Stimulated activated CD8-positive, alpha-beta memory T cell treated with anti-CD3 and anti-CD28 coated beads, Interleukin-15, amount 100 ng/mL, for 1 hour (primary cell): ENCODE data around the gene ANKK1.

Experiments
- DNase-seq: peaks from one replicate; pipeline ENCODE4 v3.0.0-alpha.2; 2020; ENCODE audit warnings: low read depth

The ANKK1 gene

DNA sequence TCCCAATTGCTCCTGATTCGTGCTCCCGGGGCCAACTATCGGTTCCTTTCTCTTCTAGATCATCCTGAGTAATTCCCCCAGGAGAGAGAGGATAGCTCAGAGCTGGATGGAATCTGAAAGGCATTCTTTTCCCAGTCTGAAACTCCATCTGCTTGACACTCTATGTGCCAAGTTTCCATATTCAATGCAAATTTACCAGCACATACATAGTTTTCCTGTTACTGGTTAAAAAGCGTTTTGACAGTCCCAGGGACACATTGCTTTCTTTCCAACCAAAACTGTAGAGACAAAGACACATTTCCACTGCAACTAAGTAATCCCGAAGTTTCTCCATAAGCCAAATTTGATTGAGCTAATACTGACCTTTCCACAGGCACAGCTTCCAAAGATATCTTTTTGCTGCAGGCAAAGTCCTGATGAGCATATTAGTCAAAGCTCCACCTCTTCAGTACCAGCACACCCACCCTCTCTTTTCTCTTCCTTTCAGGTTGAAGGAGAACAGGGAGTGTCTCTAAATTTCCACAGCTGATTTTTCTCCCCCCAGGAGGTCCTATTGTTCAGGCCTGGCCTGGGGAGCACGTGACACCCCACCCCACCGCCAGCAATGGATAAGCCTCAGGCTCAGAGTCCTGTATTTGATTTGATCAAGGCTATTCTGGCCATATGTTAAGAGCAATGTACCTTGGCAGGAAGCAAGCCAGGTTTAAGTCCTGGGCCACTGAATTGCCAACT lies 9.7 kb upstream of the ANKK1 start:
- no peak for DNase-seq

GRCh38 chr11:113378692-113379091 lies 8.9 kb upstream of the ANKK1 start:
- DNase-seq = no peak

DNA sequence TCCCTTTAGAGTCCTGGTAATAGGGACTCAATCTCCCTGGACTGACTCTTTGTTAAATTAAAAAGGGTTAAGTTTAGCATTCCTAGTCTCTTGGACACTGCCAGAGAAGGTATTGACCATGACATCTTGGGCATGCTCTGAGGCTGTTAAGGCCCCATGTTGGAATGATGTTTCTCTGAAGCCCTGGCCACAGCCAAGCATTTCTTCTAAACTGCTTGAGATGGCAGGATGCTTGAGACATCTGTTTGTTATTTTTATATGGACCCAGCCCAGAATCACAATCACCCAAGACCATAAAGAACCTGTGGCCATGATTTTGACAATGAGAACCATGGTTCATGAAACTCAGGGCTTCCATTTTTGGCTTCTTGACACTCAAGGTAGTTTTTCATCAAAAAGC lies 5.5 kb upstream of the ANKK1 start:
- DNase-seq = no peak

GRCh38 chr11:113384551-113384950 lies 3.0 kb upstream of the ANKK1 start:
- DNase-seq = no peak

- no peak for DNase-seq
These were observed 1.8 kb upstream of the ANKK1 start for GRCh38 chr11:113385749-113386148.

- no peak for DNase-seq
These were observed 713 bp upstream of the ANKK1 start for GRCh38 chr11:113386866-113387265.

GRCh38 chr11:113389272-113389671 lies 1.7 kb downstream of the ANKK1 start:
- DNase-seq = no peak

DNA sequence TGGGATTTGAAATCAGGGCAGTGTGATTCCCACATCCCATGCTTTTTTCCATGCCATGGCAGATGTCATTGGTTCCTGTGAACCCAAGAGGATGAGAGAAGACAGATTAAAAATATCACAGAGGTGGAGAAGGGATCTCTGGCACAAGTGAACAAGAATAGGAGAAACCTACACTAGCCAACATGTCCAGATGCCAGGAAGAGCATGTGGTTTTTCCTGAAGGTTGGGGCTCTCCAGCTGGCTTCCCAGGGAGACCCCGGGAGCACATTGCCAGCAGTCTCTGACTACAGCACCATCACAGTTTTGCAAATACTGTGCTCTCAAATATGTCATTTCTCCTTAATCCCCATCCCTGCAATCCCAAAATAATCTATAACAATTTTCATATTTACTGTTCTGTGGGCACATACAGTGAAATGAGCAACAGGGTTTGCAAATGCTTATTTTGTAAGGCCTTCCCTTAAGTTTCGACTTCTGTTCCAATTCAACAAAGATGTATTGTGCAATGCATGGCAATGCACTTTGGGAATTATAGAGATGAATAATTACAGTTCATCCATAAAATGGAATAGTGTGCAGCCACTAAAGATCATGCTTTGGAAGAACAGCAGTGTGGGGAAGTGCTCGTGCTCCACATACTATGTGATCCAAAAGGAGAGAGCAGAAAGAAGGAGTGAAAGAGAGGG lies 4.8 kb downstream of the ANKK1 start:
- DNase-seq = no peak

DNA sequence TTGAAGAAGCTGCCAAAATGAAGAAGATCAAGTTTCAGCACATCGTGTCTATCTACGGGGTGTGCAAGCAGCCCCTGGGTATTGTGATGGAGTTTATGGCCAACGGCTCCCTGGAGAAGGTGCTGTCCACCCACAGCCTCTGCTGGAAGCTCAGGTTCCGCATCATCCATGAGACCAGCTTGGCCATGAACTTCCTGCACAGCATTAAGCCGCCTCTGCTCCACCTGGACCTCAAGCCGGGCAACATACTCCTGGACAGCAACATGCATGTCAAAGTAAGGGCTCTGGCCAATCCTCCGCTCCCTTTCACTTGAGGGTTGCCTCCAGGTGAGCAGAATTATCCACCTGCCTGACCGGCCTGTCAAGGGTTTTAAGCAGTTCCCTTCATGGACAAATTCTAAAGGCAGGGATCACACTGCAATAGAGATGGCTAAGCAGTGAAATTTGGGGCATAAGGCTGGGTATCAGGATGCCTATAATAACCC lies 6.0 kb downstream of the ANKK1 start:
- no peak for DNase-seq

- DNase-seq = no peak
These were observed 7.3 kb downstream of the ANKK1 start for GRCh38 chr11:113394919-113395318.

DNA sequence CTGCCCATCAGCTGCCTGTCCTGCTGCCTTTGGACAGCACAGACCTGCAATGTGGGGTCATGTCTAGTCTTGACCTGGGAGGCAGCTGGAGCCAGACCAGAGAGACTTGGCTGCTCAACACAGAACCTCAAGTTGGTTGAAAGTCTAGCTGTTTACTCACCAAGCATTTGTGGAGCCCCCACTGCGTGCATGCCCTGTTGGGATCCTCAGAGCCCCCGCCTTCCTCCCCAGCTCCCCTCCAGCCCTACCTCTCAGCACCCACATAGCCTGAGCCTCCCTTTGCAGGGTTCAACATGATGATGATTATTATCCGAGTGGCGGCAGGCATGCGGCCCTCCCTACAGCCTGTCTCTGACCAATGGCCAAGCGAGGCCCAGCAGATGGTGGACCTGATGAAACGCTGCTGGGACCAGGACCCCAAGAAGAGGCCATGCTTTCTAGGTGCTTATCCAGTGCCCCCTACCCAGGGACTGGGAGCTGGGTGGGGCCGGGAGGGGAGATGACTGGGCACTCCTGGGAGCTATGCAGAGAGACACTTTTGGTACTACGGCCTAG lies 8.3 kb downstream of the ANKK1 start:
- DNase-seq = no peak

DNA sequence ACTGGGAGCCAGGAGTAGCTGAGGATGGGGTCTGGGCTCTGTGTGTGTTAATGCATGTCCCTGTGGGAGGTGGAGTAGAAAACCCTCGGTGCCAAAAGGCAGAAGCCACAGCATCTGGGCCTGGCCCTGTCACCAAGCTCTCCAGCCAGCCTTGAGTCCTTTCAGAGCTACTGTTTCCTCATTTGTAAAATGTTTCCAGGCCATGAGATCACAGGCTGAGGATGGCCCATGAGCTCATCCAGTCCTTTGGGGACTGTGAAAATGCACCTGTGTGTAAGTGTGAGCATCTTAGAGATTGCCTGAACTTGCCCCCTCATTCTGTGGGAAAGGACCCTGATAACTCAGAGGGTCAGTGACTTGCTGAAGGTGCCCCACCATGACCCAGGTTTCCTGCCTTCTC lies 9.1 kb downstream of the ANKK1 start:
- DNase-seq = no peak

DNA sequence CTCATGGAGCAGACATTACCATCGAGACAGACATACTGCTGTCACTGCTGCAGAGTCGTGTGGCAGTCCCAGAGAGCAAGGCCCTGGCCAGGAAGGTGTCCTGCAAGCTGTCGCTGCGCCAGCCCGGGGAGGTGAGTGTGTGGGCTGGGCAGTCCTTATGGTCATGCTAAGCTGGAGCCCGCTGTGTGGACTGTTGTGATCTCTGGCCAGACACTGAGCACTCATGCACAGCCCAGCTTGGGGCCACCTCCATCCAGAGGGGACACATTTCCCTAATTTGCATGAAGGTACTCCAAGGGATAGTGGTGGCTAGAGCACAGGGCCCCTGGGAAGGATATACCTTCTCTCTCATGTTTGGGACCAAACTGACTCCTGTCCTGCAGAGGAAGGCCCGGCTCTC lies 9.6 kb downstream of the ANKK1 start:
- no peak for DNase-seq

DNA sequence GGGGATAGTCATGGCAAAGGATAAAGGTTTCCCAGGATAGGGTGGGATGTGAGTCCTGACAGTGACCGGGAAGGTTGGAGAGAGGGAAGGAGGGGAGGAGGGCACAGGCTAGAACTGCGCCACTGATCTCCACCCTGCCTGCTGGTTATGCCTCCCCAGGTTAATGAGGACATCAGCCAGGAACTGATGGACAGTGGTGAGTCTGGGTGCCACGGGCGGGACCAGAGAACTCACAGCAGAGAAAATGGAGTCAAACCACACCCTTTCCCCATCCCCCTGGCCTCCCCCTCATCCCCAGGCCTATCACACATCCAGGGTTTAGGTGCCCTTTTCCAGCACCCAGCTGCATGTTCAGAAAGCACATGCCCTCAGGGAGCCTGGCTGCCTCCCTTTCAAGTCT lies 10.2 kb downstream of the ANKK1 start:
- DNase-seq = no peak

DNA sequence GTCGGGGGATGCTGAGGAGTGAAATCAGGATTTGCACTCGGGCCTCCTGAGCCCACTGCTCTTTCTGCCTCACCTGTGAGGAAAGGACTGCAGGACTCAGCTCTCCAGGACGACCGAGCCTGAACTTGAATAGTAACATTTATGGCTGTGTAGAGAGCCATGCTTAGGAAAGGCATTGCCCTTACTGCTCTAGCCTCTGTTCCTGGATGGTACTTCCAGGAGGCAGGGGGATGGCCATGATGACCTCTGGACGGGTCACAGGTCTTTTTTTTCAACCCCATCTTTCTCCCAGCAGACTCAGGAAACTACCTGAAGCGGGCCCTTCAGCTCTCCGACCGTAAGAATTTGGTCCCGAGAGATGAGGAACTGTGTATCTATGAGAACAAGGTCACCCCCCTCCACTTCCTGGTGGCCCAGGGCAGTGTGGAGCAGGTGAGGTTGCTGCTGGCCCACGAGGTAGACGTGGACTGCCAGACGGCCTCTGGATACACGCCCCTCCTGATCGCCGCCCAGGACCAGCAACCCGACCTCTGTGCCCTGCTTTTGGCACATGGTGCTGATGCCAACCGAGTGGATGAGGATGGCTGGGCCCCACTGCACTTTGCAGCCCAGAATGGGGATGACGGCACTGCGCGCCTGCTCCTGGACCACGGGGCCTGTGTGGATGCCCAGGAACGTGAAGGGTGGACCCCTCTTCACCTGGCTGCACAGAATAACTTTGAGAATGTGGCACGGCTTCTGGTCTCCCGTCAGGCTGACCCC lies 11.3 kb downstream of the ANKK1 start:
- DNase-seq = no peak

DNA sequence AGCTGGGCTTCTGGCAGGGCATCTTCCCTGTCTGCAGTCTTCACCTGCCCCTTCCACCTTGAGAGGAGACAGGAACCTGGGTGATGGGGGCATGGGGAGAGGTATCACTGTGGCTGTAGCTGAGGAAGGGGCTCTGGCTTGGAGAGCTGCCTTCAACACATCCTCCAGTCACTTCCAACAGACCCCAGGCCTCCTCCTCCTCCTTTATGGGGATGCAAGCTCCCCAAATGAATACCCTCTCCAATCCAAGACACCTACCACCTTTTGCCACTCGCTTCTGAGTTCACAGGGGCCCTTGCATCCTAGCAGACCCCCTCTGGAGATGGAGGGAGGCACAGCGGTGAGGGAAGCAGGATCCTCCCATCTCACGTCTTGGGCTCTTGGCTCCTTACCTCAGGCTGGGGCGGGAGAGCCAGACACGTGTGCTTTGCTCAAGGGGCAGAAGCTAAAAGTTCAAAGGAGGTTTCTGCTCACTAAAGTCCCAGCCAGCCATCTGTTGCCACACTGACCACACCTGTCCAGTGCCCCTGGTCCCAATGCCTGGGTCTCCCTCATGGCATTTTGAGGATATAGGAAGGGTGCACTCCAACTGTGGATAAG lies 13.2 kb downstream of the ANKK1 start:
- no peak for DNase-seq

DNA sequence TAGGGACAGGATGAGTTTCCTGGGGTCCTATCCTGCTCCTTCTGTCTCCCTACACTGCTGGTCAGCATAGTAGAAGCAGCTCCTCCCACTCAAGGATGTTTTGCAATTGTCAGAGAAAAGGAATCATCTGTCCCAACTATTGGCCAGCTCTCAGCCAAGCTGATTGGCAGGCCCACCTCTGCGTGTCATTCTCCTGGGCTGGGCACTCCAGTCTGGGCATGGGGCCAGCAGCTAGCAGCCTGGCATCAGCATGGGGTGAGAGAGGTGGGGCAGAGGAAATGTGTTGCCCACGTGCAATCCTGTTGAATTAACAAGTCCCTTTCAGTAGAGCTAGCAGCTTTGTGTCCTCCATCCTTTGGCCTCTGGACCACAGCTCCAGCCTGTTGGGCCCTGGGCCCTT lies 14.1 kb downstream of the ANKK1 start:
- DNase-seq = no peak

DNA sequence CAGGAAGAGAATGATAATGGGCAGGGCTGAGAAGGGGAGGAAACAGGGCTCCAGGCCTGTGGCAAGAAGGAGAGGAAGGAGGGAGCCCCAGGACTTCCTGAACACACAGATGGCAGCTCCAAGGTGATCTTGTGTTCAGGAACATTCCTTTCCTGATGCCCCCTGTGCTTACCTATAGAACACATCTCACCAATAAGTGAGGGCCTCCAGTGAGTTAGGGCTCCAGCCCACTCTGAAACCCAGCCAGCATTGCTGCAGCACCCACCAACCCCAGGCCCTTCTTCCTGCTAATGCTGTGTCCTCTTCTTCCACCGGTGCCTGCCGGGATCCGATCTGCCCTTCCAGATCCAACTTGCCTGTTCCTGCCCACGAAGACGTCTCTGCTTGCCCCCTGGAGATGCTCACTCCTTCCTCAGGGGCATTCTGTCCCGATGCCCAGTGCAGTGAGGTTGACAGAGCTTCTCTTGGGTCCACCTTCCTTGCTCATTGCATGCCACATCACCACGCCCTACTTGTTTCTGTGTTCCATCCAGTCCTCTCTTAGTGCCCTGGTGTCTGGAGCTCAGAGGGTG lies 17.4 kb downstream of the ANKK1 start:
- DNase-seq = no peak

GRCh38 chr11:113405724-113406478 lies 18.3 kb downstream of the ANKK1 start:
- no peak for DNase-seq

GRCh38 chr11:113407163-113407562 lies 19.6 kb downstream of the ANKK1 start:
- DNase-seq = no peak

GRCh38 chr11:113408206-113408605 lies 20.6 kb downstream of the ANKK1 start:
- no peak for DNase-seq
